ENCODE data around the gene PPM1K.
A peak's percentile ranks its signal among the peaks of the same experiment; 100 is the strongest.
"Not testable (repeated sequence)": the region's sequence is repeated elsewhere in the genome, so short reads cannot be mapped to it uniquely, and the experiment has no call there.

The PPM1K gene

GRCh38 chr4:88284439-88285234 is at the start of gene PPM1K:
Gene PPM1K, minus strand, starts transcription at chr4:88284561. Its CDS starts 5,978 bp downstream, at chr4:88278583.
- DNase-seq: peak; percentile 94

GRCh38 chr4:88333741-88334405 is 49.5 kb upstream of the PPM1K start:
- no peak for DNase-seq

- DNase-seq: no peak
These were observed 43.3 kb upstream of the PPM1K start for GRCh38 chr4:88327665-88328064.

DNA sequence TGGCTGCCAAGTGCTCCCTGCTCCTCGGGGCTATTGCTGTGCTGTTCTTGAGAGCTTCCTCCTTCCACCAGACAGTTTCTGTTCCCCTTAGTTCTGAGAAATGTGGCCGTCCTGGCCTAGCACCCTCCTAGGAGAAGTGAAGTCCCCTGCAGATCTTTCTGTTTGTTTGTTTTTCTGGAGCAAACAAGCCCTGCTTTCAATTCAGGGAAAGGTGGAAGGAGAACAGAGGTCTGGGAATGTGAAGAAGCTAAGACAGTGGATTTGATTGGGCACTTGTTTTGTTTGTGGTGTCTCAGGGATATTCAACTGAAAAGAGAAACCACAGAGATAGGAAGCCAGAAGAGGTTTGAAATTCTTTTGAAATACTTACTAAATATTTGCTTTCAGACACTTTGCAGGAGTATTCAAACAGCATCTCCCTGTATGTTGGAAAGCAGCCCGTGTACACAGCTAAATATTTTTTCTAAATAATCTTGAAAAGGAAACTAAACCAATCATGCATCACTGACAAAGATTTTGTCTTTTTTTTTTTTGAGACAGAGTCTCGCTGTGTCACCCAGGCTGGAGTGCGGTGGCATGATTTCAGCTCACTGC is 36.5 kb upstream of the PPM1K start:
- no peak for DNase-seq

DNA sequence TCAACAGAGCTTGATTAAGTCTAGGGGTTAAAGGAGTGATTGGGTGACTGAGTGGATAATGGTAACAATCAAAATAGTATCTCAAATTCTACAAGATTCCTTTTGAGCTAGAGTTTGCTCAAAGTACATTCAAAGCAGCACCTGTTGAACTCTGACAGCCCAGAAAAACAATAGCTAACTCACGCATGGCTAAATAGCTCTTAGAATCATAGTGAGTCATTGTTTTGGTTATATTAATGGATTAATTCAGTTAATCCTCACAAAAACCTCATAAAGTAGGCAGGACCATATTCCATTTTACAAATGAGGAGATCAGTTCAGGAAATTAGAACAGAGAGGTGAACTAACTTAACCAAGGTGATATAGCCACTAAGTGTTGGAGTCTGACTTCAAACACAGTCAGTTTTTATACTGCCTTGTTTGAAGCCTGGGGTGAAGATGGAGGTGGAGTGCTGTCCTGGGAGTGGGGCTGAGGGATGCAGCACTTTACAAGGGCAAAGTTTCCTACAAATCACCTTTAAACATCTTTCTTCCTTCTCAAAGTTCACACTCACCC is 35.9 kb upstream of the PPM1K start:
- no peak for DNase-seq

- DNase-seq: no peak
These were observed 34.5 kb upstream of the PPM1K start for GRCh38 chr4:88318751-88319350.

DNA sequence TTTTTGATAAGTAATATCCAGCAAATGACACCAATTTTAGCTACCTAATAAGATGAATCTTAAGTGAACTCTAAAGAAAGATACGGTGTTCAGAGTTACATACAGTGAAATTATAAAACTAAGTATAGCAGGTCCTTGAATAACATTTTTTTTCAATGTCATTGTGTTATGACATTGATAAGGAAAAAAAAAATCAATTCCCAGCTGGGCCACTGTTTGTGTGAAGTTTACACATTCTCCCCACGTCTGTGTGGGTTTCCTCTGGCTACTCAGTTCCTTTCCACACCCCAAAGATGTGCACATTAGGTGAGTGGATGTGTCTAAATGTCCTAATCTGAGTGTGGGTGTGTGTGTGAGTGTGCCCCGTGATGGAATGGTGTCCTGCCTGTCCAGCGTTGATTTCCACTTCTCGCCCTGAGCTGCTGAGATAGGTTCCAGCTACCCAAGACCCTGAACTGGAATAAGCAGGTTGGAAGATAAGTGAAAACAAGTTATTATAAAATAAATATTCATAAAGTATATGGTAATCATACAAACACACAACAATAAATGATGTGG is 31.2 kb upstream of the PPM1K start:
- no peak for DNase-seq

DNA sequence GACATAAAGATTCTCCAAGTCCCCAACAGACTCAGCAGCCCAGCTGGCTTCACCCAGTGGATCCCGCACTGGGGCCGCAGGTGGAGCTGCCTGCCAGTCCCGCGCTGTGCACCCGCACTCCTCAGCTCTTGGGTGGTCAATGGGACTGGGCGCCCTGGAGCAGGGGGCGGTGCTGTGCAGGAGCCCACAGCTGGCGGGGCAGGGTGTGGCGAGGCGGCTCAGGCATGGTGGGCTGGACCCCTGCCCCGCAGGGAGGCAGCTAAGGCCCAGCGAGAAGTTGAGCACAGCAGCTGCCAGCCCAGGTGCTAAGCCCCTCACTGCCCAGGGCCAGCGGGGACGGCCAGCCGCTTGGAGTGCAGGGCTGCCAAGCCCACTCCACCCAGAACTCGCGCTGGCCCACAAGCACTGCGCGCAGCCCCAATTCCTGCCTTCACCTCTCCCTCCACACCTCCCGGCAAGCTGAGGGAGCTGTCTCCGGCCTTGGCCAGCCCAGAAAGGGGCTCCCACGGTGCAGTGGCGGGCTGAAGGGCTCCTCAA is 28.8 kb upstream of the PPM1K start:
- not testable (repeated sequence) for DNase-seq

DNA sequence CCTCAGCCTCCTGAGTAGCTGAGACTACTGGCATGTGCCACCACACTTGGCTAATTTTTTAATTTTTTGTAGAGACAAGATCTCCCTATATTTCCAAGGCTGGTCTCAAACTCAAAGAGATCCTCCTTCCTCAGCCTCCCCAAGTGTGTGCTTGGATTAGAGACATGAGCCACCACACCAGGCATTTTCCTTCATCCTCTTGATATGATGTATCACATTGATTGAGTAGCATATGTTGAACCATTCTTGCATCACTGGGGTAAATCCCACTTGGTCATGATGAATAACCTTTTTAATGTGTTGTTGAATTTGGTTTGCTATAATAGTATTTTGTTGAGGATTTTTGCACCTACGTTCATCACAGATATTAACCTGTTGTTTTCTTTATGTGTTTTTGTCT is 24.2 kb upstream of the PPM1K start:
- DNase-seq: no peak

- DNase-seq: no peak
These were observed 13.5 kb upstream of the PPM1K start for GRCh38 chr4:88297725-88298454.

DNA sequence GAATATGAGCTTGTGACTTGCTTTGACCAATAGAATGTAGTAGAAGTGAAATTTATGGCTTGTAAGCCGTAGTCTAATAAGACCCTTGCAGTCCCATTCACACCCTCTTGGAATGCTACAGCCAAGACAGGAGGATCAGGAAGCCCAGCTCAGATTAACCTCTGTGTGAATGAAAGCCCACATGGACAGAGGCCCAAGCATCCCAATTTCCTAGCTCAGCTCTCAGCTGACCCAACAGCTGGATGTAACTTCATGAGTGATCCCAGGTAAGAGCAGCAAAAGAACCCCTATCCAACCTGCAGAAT is 12.8 kb upstream of the PPM1K start:
- no peak for DNase-seq

GRCh38 chr4:88296413-88297211 is 12.3 kb upstream of the PPM1K start:
- DNase-seq: no peak

DNA sequence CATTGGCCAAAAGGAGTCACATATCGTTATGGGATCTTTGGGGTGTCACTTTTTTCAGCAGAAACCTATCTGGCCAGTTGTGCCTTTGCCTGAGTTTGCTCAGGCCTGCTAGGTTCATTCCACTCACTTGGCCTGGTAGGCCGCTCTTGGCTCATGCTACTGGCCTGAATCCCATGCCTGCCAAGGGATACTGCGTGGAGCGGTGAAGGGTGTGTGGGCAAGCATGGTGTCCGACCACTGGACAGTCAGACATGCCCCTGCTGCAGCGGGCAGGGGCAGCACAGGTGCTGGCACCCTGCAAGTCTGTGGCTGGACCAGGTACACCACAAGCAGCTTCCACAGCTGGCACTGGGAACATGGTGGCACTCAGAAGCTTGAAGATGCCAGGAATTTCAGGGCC is 11.3 kb upstream of the PPM1K start:
- DNase-seq: no peak

GRCh38 chr4:88291003-88291402 is 6.6 kb upstream of the PPM1K start:
- no peak for DNase-seq

- no peak for DNase-seq
These were observed 2.5 kb upstream of the PPM1K start for GRCh38 chr4:88286897-88287296.

DNA sequence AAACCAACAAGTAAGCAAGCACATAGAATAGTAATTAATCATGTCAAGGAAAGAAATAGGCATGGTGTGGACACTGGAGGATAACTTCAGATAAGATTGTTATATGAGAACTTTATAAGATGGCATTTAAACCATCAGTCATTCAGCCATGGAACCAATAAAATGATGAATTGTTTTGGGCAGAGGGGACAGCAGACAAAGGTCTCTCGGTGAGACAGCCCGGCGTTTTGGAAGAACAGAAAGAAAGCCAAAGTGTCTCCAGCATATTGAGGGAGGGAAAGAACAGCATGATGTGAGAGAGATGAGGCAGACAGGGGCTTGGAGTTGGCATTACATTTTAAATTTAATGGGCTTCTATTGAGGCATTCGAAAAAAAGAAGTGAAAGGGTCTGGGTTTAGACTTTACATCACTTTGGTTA is 883 bp upstream of the PPM1K start:
- DNase-seq: no peak

GRCh38 chr4:88283661-88284438 is 511 bp downstream of the PPM1K start:
- DNase-seq: peak; percentile 67

DNA sequence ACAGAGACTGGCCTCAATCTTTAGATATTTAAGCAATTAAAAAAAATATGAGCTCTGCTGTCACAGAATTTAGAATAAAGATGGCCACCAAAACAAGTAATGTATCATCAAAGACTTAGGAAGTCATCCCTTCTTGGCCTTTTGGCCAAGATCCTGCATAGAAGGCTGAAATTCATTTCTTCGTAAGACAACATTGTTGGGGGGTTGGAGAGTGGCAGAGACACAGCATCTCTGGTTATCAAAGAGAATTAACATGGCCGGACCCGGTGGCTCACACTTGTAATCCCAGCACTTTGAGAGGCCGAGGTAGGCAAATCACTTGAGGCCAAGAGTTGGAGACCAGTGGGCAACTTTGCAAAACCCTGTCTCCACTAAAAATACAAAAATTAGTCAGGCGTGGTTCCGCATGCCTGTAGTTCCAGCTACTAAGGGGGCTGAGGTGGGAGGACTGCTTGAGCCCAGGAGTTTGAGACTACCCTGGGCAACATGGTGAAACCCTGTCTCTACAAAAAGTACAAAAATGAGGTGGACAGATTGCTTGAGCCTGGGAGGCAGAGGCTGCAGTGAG is 4.0 kb downstream of the PPM1K start:
- DNase-seq: no peak

- DNase-seq: no peak
These were observed 6.6 kb downstream of the PPM1K start for GRCh38 chr4:88277711-88278225.

Measured in GF-D8 (cell line).